Sigmoid colon (tissue), 4 donors: ENCODE results near the gene PHLDB1.

Experiments
- CTCF ChIP-seq, 4 experiments: fragments of 450-650 bp in 3 of 4; fragments of 200-600 bp in 1 of 4; IDR thresholded peaks; one replicate each; pipeline ENCODE4 v1.5.1; 2016 to 2019; ENCODE audit warnings: antibody characterized with exemption in 4 of 4, mild to moderate bottlenecking in 3 of 4, moderate library complexity in 2 of 4
- EP300 ChIP-seq, 4 donors: sonication (generic); formaldehyde crosslinking; IDR thresholded peaks; one replicate each; pipeline ENCODE4 v1.6.1; 2017; ENCODE audit warnings: antibody characterized with exemption in 4 of 4
- POLR2A ChIP-seq, 2 donors: fragments of 450-650 bp; IDR thresholded peaks; one replicate each; pipeline ENCODE4 v1.6.1; 2016; ENCODE audit warnings: antibody characterized with exemption in 2 of 2, mild to moderate bottlenecking in 2 of 2, moderate library complexity in 2 of 2
- POLR2AphosphoS5 ChIP-seq, 4 donors: sonication (generic); formaldehyde crosslinking; IDR thresholded peaks; one replicate each; pipeline ENCODE4 v1.6.1; 2017; ENCODE audit warnings: antibody characterized with exemption in 4 of 4

- TF ChIP-seq CTCF (IDR thresholded peaks at IDR 0.05) = no peak
- TF ChIP-seq POLR2AphosphoS5 (IDR thresholded peaks at IDR 0.05) = peak in 3 of 4 donors; percentile 16 to 41 (median 20)
- TF ChIP-seq POLR2A (IDR thresholded peaks at IDR 0.05) = no peak
- no peak for TF ChIP-seq EP300 (IDR thresholded peaks at IDR 0.05)
Measured at GRCh38 chr11:118618115-118618990, 10.9 kb downstream of the PHLDB1 start.
